VCaP (cell line): ENCODE measurements around the gene SLC35A4.

Source experiments
- H3K27ac ChIP-seq: fragments of 450-650 bp; 2 replicates; pipeline ENCODE4 v1.5.1; 2017
- CTCF ChIP-seq: fragments of 450-650 bp; conservative IDR thresholded peaks from 2 replicates; pipeline ENCODE4 v1.5.1; 2017; ENCODE audit warnings: mild to moderate bottlenecking, moderate library complexity

Gene SLC35A4

GRCh38 chr5:140567871-140568270, 3.2 kb downstream of the SLC35A4 start:
- TF ChIP-seq CTCF, result no peak
- H3K27ac ChIP-seq, result no peak overlapping the region

GRCh38 chr5:140568443-140569063, 3.9 kb downstream of the SLC35A4 start:
- TF ChIP-seq CTCF, result no peak
- H3K27ac ChIP-seq, result no peak overlapping the region

- H3K27ac ChIP-seq, result no peak overlapping the region
- no peak for TF ChIP-seq CTCF
Observed at GRCh38 chr5:140569197-140569596, 4.6 kb downstream of the SLC35A4 start.

GRCh38 chr5:140570058-140570457, 5.4 kb downstream of the SLC35A4 start:
- TF ChIP-seq CTCF, result no peak
- H3K27ac ChIP-seq, result no peak overlapping the region

GRCh38 chr5:140570488-140570887, 5.9 kb downstream of the SLC35A4 start:
- no peak for TF ChIP-seq CTCF

GRCh38 chr5:140571105-140571504, 6.5 kb downstream of the SLC35A4 start:
- H3K27ac ChIP-seq, result no peak overlapping the region
- TF ChIP-seq CTCF, result no peak

More at GRCh38 chr5:140570488-140570887, 5.9 kb downstream of the SLC35A4 start:
- no peak overlapping the region for H3K27ac ChIP-seq

GRCh38 chr5:140573683-140574082, 9.1 kb downstream of the SLC35A4 start:
- TF ChIP-seq CTCF, result no peak
- H3K27ac ChIP-seq, result no peak overlapping the region
